ENCODE data around the gene OR2D3.

The OR2D3 gene

GRCh38 chr11:6926208-6927029, 5.6 kb downstream of the OR2D3 start, which contains the start of gene ZNF215:
Gene ZNF215, plus strand, starts transcription at chr11:6926426. Its CDS starts 5,847 bp downstream, at chr11:6932273.
- Histone ChIP-seq H3K79me2 (ENCODE audit: insufficient read depth, low read length) (peaks cover 7% of the 10 kb centered on the region; the same call in 1 of the 2 replicates), H2AFZ (ENCODE audit: low read length) (peak within 1 kb of the TSS; percentile 12; the same call in 1 of the 2 replicates), H3K9ac (ENCODE audit: low read length) (peak within 1 kb of the TSS; percentile 85), H3K36me3 (ENCODE audit: insufficient read depth, low read length) (peaks cover 29% of the 10 kb centered on the region), H3K9me3 (ENCODE audit: low read length) (no peaks in the 10 kb centered on the region), H3K9me2 (ENCODE audit: low read depth, low read length) (no peaks in the 10 kb centered on the region), H3K27ac (ENCODE audit: low read depth, low read length, poor library complexity, severe bottlenecking) (peak within 1 kb of the TSS; percentile 80), H4K20me1 (ENCODE audit: insufficient read depth, low read length) (no peaks in the 10 kb centered on the region), H3K4me1 (ENCODE audit: insufficient read depth, low read length, severe bottlenecking) (peaks cover 34% of the 10 kb centered on the region), H3K27me3 (ENCODE audit: insufficient read depth, low read length) (no peaks in the 10 kb centered on the region), H3F3A (ENCODE audit: insufficient read depth, low read length) (no peaks in the 10 kb centered on the region), H3K4me3 (ENCODE audit: low read depth, low read length, poor library complexity, severe bottlenecking) (peak within 1 kb of the TSS; percentile 92), H3K4me2 (ENCODE audit: low read length) (peak within 1 kb of the TSS; percentile 94)
- TF ChIP-seq EZH2 (IDR thresholded peaks at IDR 0.05; ENCODE audit: borderline replicate concordance, low read length) = no peak
- TF ChIP-seq CTCF (IDR thresholded peaks at IDR 0.05; ENCODE audit: low read length) = no peak

GRCh38 chr11:6927030-6927617, 6.3 kb downstream of the OR2D3 start:
- Histone ChIP-seq H3F3A (ENCODE audit: insufficient read depth, low read length) (no peaks in the 10 kb centered on the region), H3K27ac (ENCODE audit: low read depth, low read length, poor library complexity, severe bottlenecking) (peak overlapping the region; percentile 80), H3K9me2 (ENCODE audit: low read depth, low read length) (no peaks in the 10 kb centered on the region), H3K9ac (ENCODE audit: low read length) (peak overlapping the region; percentile 85), H3K79me2 (ENCODE audit: insufficient read depth, low read length) (peaks cover 7% of the 10 kb centered on the region; the same call in 1 of the 2 replicates), H2AFZ (ENCODE audit: low read length) (no peak overlapping the region), H3K4me3 (ENCODE audit: low read depth, low read length, poor library complexity, severe bottlenecking) (peak overlapping the region; percentile 92), H3K27me3 (ENCODE audit: insufficient read depth, low read length) (no peaks in the 10 kb centered on the region), H3K4me2 (ENCODE audit: low read length) (peak overlapping the region; percentile 94), H3K36me3 (ENCODE audit: insufficient read depth, low read length) (peaks cover 37% of the 10 kb centered on the region), H3K4me1 (ENCODE audit: insufficient read depth, low read length, severe bottlenecking) (peaks cover 34% of the 10 kb centered on the region), H4K20me1 (ENCODE audit: insufficient read depth, low read length) (no peaks in the 10 kb centered on the region), H3K9me3 (ENCODE audit: low read length) (no peaks in the 10 kb centered on the region)
- TF ChIP-seq CTCF (IDR thresholded peaks at IDR 0.05; ENCODE audit: low read length) (no peak), EZH2 (IDR thresholded peaks at IDR 0.05; ENCODE audit: borderline replicate concordance, low read length) (no peak)

- TF ChIP-seq EZH2 (IDR thresholded peaks at IDR 0.05; ENCODE audit: borderline replicate concordance, low read length) (no peak), CTCF (IDR thresholded peaks at IDR 0.05; ENCODE audit: low read length) (no peak)
- Histone ChIP-seq H3K27ac (ENCODE audit: low read depth, low read length, poor library complexity, severe bottlenecking) (peak overlapping the region; percentile 80), H3F3A (ENCODE audit: insufficient read depth, low read length) (no peaks in the 10 kb centered on the region), H3K36me3 (ENCODE audit: insufficient read depth, low read length) (peaks cover 54% of the 10 kb centered on the region), H3K9me3 (ENCODE audit: low read length) (no peaks in the 10 kb centered on the region), H3K4me2 (ENCODE audit: low read length) (peak overlapping the region; percentile 94), H3K4me3 (ENCODE audit: low read depth, low read length, poor library complexity, severe bottlenecking) (peak overlapping the region; percentile 92), H3K9ac (ENCODE audit: low read length) (no peak overlapping the region), H3K79me2 (ENCODE audit: insufficient read depth, low read length) (peaks cover 7% of the 10 kb centered on the region; the same call in 1 of the 2 replicates), H3K27me3 (ENCODE audit: insufficient read depth, low read length) (no peaks in the 10 kb centered on the region), H3K9me2 (ENCODE audit: low read depth, low read length) (no peaks in the 10 kb centered on the region), H2AFZ (ENCODE audit: low read length) (no peak overlapping the region), H3K4me1 (ENCODE audit: insufficient read depth, low read length, severe bottlenecking) (peaks cover 34% of the 10 kb centered on the region), H4K20me1 (ENCODE audit: insufficient read depth, low read length) (no peaks in the 10 kb centered on the region)
These were observed 8.1 kb downstream of the OR2D3 start for GRCh38 chr11:6928916-6929315.

All from OCI-LY1 (cell line).